Measurements from ENCODE around the gene ACTN1.

DNA sequence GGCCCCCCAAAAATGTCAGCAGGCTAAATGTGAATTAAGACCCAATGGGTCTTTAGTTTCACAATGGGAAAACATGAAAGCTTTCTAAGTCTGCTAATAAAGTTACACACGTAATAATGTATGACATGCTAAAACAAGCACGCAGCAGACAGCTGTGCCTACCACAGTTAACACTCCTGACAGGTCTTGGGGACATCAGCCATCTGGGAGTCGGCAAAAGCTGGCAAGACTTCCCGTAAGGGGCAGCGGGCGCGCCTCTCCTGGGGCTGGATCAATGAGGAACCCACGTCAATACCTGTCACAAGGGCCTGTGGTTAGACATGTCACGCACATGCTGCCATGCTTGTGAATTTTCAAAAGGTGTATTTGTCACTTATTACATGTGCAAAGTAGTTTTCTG, 45.0 kb downstream of the ACTN1 start:
- TF ChIP-seq CTCF (IDR thresholded peaks at IDR 0.05), result no peak
- no peak for TF ChIP-seq EP300 (IDR thresholded peaks at IDR 0.05)

Data from suprapubic skin (tissue), 3 donors.